Measurements from ENCODE around the gene C2CD4C. TPM values are rescaled to one million over a fixed set of nuclear protein-coding genes. Genes with fewer than 3 reads are reported as not detected.
"Not testable (repeated sequence)": the region's sequence is repeated elsewhere in the genome, so short reads cannot be mapped to it uniquely, and the experiment has no call there.

C2CD4C gene
- total and polyA plus RNA-seq, 10 donors: 0.23 to 2.1 (median 0.77) TPM; not detected in 1

DNA sequence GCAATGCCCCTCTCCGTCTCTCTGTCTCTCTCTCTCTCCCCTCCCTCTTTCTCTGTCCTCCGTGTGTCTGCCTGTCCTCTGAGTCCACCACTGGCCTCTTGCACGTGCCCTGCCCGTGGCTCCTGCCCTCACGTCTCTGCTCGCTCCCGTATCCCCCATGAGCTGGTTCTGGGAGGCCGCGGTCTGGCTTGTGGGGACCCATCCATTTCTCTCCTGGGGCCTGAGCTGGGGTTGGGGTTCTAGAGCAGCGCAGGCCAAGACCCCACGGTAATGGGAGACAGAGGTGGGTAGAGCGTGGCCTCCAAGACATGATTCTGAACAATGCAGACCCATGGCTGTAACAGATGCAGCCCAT, 19.0 kb downstream of the C2CD4C start:
- Histone ChIP-seq H3K36me3 (no peaks in the 10 kb centered on the region), H3K27ac (no peak overlapping the region), H3K4me3 (no peak overlapping the region), H3K27me3 (replicated peaks in 1 of 7) (peaks cover 0 to 36% (median 4%) of the 10 kb centered on the region in 7 donors), H3K4me1 (no peaks in the 10 kb centered on the region), H3K9me3 (peaks cover 0 to 13% (median 0%) of the 10 kb centered on the region in 8 donors)
- intact Hi-C loops (cut with DNase I; ENCODE audit: low total_unique reads): no loop called here
- TF ChIP-seq POLR2A (IDR thresholded peaks at IDR 0.05): no peak
- TF ChIP-seq, protein P1, sequence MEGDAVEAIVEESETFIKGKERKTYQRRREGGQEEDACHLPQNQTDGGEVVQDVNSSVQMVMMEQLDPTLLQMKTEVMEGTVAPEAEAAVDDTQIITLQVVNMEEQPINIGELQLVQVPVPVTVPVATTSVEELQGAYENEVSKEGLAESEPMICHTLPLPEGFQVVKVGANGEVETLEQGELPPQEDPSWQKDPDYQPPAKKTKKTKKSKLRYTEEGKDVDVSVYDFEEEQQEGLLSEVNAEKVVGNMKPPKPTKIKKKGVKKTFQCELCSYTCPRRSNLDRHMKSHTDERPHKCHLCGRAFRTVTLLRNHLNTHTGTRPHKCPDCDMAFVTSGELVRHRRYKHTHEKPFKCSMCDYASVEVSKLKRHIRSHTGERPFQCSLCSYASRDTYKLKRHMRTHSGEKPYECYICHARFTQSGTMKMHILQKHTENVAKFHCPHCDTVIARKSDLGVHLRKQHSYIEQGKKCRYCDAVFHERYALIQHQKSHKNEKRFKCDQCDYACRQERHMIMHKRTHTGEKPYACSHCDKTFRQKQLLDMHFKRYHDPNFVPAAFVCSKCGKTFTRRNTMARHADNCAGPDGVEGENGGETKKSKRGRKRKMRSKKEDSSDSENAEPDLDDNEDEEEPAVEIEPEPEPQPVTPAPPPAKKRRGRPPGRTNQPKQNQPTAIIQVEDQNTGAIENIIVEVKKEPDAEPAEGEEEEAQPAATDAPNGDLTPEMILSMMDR (IDR thresholded peaks at IDR 0.05 in 8 of 11, conservative IDR thresholded peaks at IDR 0.05 in 3 of 11): no peak
- TF ChIP-seq POLR2AphosphoS5 (IDR thresholded peaks at IDR 0.05): no peak
- DNase-seq: peak; percentile 18
- 73 to 84% (median 78%) methylated on average over 12 of the region's 12 CpGs for WGBS, 5 donors

DNA sequence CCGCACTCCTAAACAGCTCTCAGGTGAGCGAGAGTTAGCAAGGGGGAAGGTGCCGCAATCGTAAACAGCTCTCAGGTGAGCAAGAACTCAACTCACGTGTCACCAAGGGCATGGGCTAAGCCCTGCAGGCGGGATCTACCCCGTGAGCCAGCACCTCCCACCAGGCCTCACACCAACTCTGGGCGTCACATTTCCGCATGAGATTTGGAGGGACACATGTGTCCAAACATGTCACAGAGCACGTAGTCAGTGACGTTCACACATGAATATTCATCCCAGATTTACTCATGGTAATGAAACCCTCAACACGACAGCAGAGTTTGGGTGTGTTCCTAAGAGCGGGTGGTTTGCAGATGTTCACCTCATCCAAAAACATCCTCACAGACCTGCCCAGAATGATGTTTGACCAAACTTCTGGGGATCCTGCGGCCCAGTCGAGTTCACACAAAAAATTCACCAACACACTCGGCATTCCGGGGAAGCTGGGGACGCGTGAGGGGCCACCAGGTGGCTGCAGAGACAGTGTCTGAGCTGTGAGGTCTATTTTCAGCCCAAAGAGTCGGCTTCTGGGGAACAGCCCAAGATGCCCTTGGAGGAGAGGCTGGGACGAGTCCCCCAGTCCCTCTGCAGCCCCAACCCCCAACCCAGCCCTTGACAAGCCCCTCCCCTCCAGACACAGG, 19.6 kb downstream of the C2CD4C start:
- Histone ChIP-seq H3K4me1 (no peaks in the 10 kb centered on the region), H3K9me3 (peaks cover 0 to 11% (median 0%) of the 10 kb centered on the region in 8 donors), H3K27me3 (replicated peaks in 1 of 7) (peaks cover 0 to 41% (median 4%) of the 10 kb centered on the region in 7 donors), H3K27ac (no peak overlapping the region), H3K4me3 (no peak overlapping the region), H3K36me3 (no peaks in the 10 kb centered on the region)
- 63 to 79% (median 69%) methylated on average over 20 to 21 of the region's 21 CpGs for WGBS, 5 donors
- intact Hi-C loops (cut with DNase I; ENCODE audit: low total_unique reads): no loop called here
- TF ChIP-seq POLR2A (IDR thresholded peaks at IDR 0.05) (no peak), POLR2AphosphoS5 (IDR thresholded peaks at IDR 0.05) (no peak)
- TF ChIP-seq, protein P1 (IDR thresholded peaks at IDR 0.05 in 8 of 11, conservative IDR thresholded peaks at IDR 0.05 in 3 of 11): no peak
- DNase-seq: peak; percentile 47

- H3K27ac ChIP-seq: no peak overlapping the region
- peaks cover 0 to 5% (median 0%) of the 10 kb centered on the region in 8 donors for H3K9me3 ChIP-seq
- H3K36me3 ChIP-seq: no peaks in the 10 kb centered on the region
- 77 to 87% (median 78%) methylated on average over 16 to 17 of the region's 17 CpGs for WGBS, 5 donors
- peaks cover 0 to 48% (median 9%) of the 10 kb centered on the region in 7 donors for H3K27me3 ChIP-seq (replicated peaks in 1 of 7)
- intact Hi-C loops (cut with DNase I; ENCODE audit: low total_unique reads): no loop called here
- no peak overlapping the region for H3K4me3 ChIP-seq
- no peak for DNase-seq
- peaks cover 0 to 6% (median 0%) of the 10 kb centered on the region in 6 donors for H3K4me1 ChIP-seq
- no peak for TF ChIP-seq POLR2A (IDR thresholded peaks at IDR 0.05)
- TF ChIP-seq, protein P1 (IDR thresholded peaks at IDR 0.05 in 8 of 11, conservative IDR thresholded peaks at IDR 0.05 in 3 of 11): no peak
Measured at GRCh38 chr19:388691-389090, 20.3 kb downstream of the C2CD4C start.

GRCh38 chr19:387777-388176, 21.2 kb downstream of the C2CD4C start:
- Histone ChIP-seq H3K4me1 (peaks cover 0 to 7% (median 0%) of the 10 kb centered on the region in 6 donors), H3K36me3 (no peaks in the 10 kb centered on the region), H3K27me3 (replicated peaks in 1 of 7) (peaks cover 0 to 57% (median 13%) of the 10 kb centered on the region in 7 donors), H3K27ac (no peak overlapping the region), H3K9me3 (no peaks in the 10 kb centered on the region), H3K4me3 (no peak overlapping the region)
- intact Hi-C loops (cut with DNase I; ENCODE audit: low total_unique reads): no loop called here
- TF ChIP-seq POLR2AphosphoS5 (IDR thresholded peaks at IDR 0.05): no peak
- no peak for DNase-seq
- WGBS, 5 donors: 84 to 88% (median 84%) methylated on average over 8 to 21 of the region's 21 CpGs

GRCh38 chr19:386632-387301, 22.2 kb downstream of the C2CD4C start:
- H3K4me1 ChIP-seq; H3K4me3 ChIP-seq; H3K9me3 ChIP-seq; intact Hi-C loops (cut with DNase I; ENCODE audit: low total_unique reads); DNase-seq; H3K27ac ChIP-seq; H3K36me3 ChIP-seq: not testable (repeated sequence)
- peaks cover 0 to 59% (median 13%) of the 10 kb centered on the region in 7 donors for H3K27me3 ChIP-seq (replicated peaks in 1 of 7)
- 17 to 32% (median 27%) methylated on average over 7 to 14 of the region's 22 CpGs for WGBS, 5 donors

DNA sequence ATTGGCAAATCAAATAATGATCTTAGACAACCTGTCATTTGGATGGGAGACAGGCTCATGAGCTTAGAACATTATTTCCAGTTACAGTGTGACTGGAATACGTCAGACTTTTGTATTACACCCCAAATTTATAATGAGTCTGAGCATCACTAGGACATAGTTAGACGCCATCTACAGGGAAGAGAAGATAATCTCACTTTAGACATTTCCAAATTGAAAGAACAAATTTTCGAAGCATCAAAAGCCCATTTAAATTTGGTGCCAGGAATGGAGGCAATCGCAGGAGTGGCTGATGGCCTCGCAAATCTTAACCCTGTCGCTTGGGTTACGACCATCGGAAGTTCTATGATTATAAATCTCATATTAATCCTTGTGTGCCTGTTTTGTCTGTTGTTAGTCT, 22.8 kb downstream of the C2CD4C start:
- intact Hi-C loops (cut with DNase I; ENCODE audit: low total_unique reads); H3K36me3 ChIP-seq; H3K4me1 ChIP-seq; H3K9me3 ChIP-seq; DNase-seq; H3K4me3 ChIP-seq; H3K27ac ChIP-seq: not testable (repeated sequence)
- whole genome bisulfite sequencing, 5 donors: 57 to 78% (median 69%) methylated on average over 8 of the region's 8 CpGs
- H3K27me3 ChIP-seq (replicated peaks in 1 of 7): peaks cover 0 to 59% (median 13%) of the 10 kb centered on the region in 7 donors
